ENCODE data around the gene ISCU. TPM values are rescaled to one million over a fixed set of nuclear protein-coding genes. Genes with fewer than 3 reads are reported as not detected.

The ISCU gene
- total RNA-seq, 4 donors from 2014 or later: 105 to 148 (median 134) TPM

- no peak for DNase-seq (ENCODE audit: low spot score in 2 of 2)
- Histone ChIP-seq H3K36me3 (peaks cover 99% of the 10 kb centered on the region), H3K4me3 (no peak overlapping the region), H3K4me1 (no peaks in the 10 kb centered on the region), H3K27me3 (no peaks in the 10 kb centered on the region), H3K9me3 (no peaks in the 10 kb centered on the region), H3K27ac (no peak overlapping the region)
- no peak for TF ChIP-seq CTCF (IDR thresholded peaks at IDR 0.05)
- no peak for TF ChIP-seq EP300 (IDR thresholded peaks at IDR 0.05)
- no peak for TF ChIP-seq POLR2A (IDR thresholded peaks at IDR 0.05)
- no peak for TF ChIP-seq POLR2AphosphoS5 (IDR thresholded peaks at IDR 0.05)
- WGBS: 91% methylated on average over 15 of the region's 15 CpGs
Observed at GRCh38 chr12:108531929-108532848, 30.2 kb upstream of the ISCU start.

- Histone ChIP-seq H3K4me1 (no peaks in the 10 kb centered on the region), H3K27me3 (no peaks in the 10 kb centered on the region), H3K27ac (no peak overlapping the region), H3K9me3 (no peaks in the 10 kb centered on the region), H3K4me3 (no peak overlapping the region), H3K36me3 (peaks cover 57% of the 10 kb centered on the region)
- TF ChIP-seq CTCF (IDR thresholded peaks at IDR 0.05) (no peak), EP300 (IDR thresholded peaks at IDR 0.05) (no peak)
- DNase-seq (ENCODE audit: low spot score in 2 of 2): no peak
- 88% methylated on average over 6 of the region's 6 CpGs for WGBS
Observed at GRCh38 chr12:108538146-108538545, 24.2 kb upstream of the ISCU start.

- H3K4me1 ChIP-seq: no peaks in the 10 kb centered on the region
- peaks cover 55% of the 10 kb centered on the region for H3K36me3 ChIP-seq
- no peaks in the 10 kb centered on the region for H3K9me3 ChIP-seq
- WGBS: 92% methylated on average over 10 of the region's 10 CpGs
- TF ChIP-seq EP300 (IDR thresholded peaks at IDR 0.05): no peak
- no peak for TF ChIP-seq CTCF (IDR thresholded peaks at IDR 0.05)
- no peak for TF ChIP-seq POLR2AphosphoS5 (IDR thresholded peaks at IDR 0.05)
- TF ChIP-seq POLR2A (IDR thresholded peaks at IDR 0.05): no peak
- no peak for DNase-seq (ENCODE audit: low spot score in 2 of 2)
- H3K27ac ChIP-seq: no peak overlapping the region
- H3K27me3 ChIP-seq: no peaks in the 10 kb centered on the region
- H3K4me3 ChIP-seq: no peak overlapping the region
Observed at GRCh38 chr12:108538616-108539195, 23.7 kb upstream of the ISCU start.

GRCh38 chr12:108542320-108542719, 20.1 kb upstream of the ISCU start:
- WGBS: 90% methylated on average over 4 of the region's 4 CpGs
- no peak for DNase-seq (ENCODE audit: low spot score in 2 of 2)
- Histone ChIP-seq H3K9me3 (no peaks in the 10 kb centered on the region), H3K4me1 (no peaks in the 10 kb centered on the region), H3K27me3 (no peaks in the 10 kb centered on the region), H3K27ac (no peak overlapping the region), H3K4me3 (no peak overlapping the region), H3K36me3 (peaks cover 52% of the 10 kb centered on the region)
- no peak for TF ChIP-seq CTCF (IDR thresholded peaks at IDR 0.05)
- no peak for TF ChIP-seq POLR2AphosphoS5 (IDR thresholded peaks at IDR 0.05)
- TF ChIP-seq POLR2A (IDR thresholded peaks at IDR 0.05): no peak
- no peak for TF ChIP-seq EP300 (IDR thresholded peaks at IDR 0.05)

GRCh38 chr12:108543652-108544051, 18.7 kb upstream of the ISCU start:
- H3K4me3 ChIP-seq: no peak overlapping the region
- no peak for DNase-seq (ENCODE audit: low spot score in 2 of 2)

More at GRCh38 chr12:108543652-108544051, 18.7 kb upstream of the ISCU start:
- H3K9me3 ChIP-seq: no peaks in the 10 kb centered on the region
- no peaks in the 10 kb centered on the region for H3K4me1 ChIP-seq
- peaks cover 53% of the 10 kb centered on the region for H3K36me3 ChIP-seq
- no peak overlapping the region for H3K27ac ChIP-seq
- WGBS: 82% methylated on average over 3 of the region's 3 CpGs
- no peaks in the 10 kb centered on the region for H3K27me3 ChIP-seq
- TF ChIP-seq EP300 (IDR thresholded peaks at IDR 0.05) (no peak), CTCF (IDR thresholded peaks at IDR 0.05) (no peak), POLR2A (IDR thresholded peaks at IDR 0.05) (no peak), POLR2AphosphoS5 (IDR thresholded peaks at IDR 0.05) (no peak)
